ENCODE measurements around the gene IL15RA.
"Not testable (repeated sequence)": the region's sequence is repeated elsewhere in the genome, so short reads cannot be mapped to it uniquely, and the experiment has no call there.

Gene IL15RA

GRCh38 chr10:6006546-6006945 lies 29.2 kb upstream of the IL15RA start:
- no peak for DNase-seq (ENCODE audit: low spot score)

GRCh38 chr10:6005856-6006395 lies 28.6 kb upstream of the IL15RA start:
- DNase-seq (ENCODE audit: low spot score): no peak

GRCh38 chr10:6005161-6005804 lies 27.9 kb upstream of the IL15RA start:
- not testable (repeated sequence) for DNase-seq (ENCODE audit: low spot score)

- DNase-seq (ENCODE audit: low spot score): no peak
These were observed 25.6 kb upstream of the IL15RA start for GRCh38 chr10:6002809-6003510.

DNA sequence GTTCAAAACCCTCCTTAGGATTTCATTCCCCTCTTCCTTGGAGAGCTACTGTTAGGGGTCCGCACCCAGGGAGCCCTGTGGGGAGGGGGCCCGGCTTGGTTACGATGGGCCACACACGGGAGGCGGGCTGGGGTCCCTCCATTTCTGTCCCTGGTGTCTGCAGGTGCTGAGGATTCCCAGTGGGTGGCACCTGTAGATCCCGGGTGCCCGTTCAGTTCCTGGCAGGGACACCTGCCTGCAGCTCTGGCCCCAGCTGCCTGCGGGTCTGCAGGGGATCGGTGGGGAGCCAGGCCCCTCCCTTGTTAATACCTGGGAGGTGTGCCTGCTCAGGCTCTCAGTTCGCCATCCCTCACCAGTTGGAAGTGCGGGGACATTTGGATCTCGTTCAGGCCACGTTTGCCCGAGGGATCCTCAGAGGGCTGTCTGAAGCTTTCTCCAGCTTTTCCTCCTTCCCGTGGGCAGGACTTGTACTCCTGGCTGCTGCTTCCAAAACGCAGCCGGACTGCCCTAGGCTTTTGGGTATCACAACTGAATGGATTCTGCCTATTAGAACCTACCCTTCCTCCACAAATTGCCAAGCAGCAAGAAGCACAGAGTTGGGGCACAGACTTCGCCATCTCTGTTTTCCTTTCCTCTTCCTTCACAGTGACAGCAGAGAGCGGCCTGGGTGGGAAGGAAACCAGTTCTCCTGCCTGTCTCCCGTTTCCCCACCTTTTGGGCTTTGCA lies 22.3 kb upstream of the IL15RA start:
- no peak for DNase-seq (ENCODE audit: low spot score)

- DNase-seq (ENCODE audit: low spot score): no peak
These were observed 19.4 kb upstream of the IL15RA start for GRCh38 chr10:5996696-5997095.

DNA sequence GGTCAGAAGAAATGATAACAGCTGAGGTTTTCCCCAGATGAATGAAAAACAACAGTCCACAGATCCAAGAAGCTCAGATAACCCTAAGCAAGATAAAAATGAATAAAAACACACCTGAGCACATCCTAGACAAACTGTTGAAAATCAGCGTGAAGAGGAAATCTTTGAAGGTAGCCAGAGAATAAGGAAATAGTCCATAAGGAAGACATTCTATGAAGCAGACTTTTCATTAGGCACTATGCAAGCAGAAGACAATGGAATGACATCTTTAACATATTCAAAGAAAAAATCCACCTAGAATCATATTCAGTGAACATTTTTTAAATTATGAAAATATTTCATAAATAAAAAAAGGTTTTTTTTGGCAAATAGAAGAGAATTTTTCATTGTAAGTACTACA lies 15.1 kb upstream of the IL15RA start:
- no peak for DNase-seq (ENCODE audit: low spot score)

- no peak for DNase-seq (ENCODE audit: low spot score)
These were observed 14.4 kb upstream of the IL15RA start for GRCh38 chr10:5991708-5992107.

GRCh38 chr10:5989756-5990155 lies 12.4 kb upstream of the IL15RA start:
- DNase-seq (ENCODE audit: low spot score): no peak

GRCh38 chr10:5988336-5988920 lies 11.1 kb upstream of the IL15RA start:
- no peak for DNase-seq (ENCODE audit: low spot score)

DNA sequence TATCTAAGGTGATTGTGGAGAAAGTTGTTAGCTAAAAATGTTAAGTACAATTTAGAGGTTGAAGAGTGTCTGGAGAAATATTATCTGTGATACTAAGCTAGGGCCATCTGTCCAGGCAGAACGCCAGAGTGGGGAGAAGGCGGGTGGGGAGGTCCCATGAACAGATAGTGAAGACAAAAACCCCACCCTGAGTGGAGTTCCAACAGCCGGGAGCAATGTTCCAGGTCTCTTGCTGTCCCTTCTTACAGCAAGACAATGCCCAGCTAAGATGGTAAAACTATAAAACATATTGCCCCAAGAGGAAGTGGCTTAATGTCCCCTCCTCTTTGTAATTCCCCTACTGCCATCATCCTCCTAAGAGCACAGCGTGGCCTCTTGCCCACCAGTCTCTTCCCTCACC lies 10.4 kb upstream of the IL15RA start:
- no peak for DNase-seq (ENCODE audit: low spot score)

DNA sequence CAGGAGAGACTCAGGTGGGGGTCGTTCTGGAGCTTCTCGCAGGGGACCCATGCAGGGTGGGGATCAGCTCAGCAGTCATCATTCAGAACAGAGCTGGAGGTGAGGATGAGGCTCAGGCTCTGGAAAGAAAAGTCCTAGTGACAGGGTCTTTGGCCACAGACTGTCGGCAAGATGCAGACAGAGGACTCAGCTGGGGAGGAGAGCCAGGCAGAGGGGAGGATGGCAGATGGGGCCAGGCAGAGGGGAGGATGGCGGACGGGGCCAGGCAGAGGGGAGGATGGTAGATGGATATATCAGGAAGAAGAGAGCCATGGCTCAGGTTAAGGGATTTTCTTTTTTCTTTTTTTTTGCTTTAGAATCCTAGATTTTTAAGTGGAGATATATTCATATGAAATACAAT lies 7.7 kb upstream of the IL15RA start:
- no peak for DNase-seq (ENCODE audit: low spot score)

DNA sequence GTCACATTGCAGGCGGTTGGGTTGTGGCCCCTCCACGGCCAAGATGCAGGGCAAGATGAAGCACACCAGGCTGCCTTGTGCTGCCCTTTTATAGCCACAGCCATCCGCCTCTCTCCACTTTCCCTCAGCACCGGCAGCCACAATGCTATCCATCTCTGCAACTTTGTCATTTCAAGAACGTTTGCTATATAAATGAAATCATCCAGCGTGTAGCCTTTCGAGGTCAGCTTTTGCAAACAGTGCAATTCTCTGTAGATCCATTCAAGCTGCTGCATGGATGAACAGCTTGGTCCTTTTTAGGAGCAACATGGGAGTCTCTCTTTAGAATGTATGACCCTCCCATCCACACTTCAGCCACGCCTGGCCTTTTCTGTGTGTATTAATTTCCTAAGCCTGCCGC lies 6.4 kb upstream of the IL15RA start:
- DNase-seq (ENCODE audit: low spot score): no peak

- DNase-seq (ENCODE audit: low spot score): no peak
These were observed 4.2 kb upstream of the IL15RA start for GRCh38 chr10:5981529-5981928.

DNA sequence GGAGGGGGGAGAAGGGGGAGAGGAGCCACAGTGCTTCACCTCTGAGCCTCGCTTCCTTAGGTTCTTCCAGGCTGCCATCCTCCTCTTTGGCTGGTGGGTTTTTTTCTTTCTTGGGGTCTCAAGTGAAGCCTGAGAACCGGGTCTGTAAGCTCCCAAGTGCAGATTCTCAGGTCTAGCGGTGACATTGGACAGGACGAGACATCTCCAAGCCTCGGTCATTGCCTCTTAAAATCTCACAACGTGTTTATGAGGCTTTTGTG lies 817 bp upstream of the IL15RA start:
- no peak for DNase-seq (ENCODE audit: low spot score)

DNA sequence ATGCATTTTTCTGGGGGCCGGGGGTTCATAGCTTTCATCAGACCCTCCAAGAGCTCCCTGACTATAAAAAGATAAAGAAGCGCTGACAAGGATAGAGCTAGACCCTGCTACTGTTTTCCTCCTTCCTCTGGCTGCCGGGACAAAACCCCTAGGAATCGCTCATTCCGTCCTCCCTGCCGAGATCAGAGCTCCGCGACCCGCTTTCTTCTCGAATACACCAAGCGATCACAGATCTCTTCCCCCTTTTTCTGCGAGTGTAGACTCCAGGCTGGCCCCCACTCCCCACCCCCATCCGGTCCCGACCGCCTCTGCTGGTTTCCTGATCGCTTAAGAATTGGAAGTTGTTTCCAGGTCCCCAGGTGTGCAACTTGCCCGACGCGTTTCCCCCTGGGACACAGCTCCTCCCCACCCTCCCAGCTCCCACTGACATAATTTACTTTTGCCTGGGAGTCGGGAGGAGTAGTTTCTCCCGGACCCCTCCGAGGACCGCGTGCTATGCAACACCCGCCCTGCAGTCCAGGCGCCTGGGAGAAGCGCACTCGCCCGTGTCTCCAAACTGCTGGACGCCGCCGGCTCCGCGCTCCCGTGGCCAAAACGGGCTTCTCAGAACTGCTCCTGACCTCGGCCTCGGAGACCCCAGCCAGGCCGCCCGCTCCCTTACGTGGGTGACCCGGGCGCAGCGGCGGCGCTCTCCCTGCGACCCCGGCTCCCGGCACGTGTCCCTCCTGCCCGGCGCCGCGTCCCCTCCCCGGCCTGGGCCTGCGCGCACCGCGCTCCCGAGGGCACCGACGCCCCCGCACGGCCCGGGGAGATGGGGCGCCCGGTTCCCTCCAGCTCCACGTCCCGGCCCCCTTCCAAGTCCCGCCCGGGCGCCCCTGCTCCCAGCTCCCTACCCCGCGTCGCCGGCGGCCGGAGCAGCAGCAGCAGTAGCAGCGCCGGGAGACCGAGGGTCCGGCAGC lies 552 bp downstream of the IL15RA start:
- no peak for DNase-seq (ENCODE audit: low spot score)

DNA sequence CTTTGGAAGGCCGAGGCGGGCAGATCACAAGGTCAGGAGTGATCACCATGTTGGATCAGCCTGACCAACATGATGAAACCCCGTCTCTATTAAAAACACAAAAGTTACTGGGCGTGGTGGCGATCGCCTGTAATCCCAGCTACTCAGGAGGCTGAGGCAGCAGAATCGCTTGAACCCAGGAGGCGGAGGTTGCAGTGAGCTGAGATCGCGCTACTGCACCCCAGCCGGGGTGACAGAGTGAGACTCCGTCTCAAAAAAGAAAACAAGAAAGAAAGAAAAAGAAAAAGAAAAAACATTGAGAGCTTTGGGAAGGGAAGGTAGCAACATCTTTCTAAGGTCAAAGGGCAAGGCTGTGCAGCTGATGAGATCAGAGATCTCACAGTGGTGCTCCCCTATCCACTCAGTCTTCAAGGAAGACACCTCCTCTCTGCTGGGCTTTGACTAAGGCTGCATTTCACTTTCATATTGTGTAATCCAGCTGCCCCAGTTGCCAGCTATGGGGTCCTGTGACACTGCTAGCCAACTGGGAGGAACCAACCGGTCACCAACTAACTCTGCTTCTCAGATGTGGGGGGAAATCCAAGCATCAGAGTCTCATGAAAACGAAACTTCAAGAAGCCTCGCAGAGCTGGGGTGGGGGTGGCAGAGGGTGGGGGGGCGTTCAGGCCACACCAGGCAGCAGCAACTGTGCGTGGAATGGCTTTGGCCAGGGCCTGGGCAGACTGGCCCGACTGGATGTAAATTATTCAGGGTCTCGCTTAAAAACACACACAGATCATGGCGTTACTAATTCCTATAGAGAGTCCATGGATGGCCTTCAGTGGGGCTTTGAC lies 1.5 kb downstream of the IL15RA start:
- peak; percentile 31 for DNase-seq (ENCODE audit: low spot score)

- DNase-seq (ENCODE audit: low spot score): no peak
These were observed 4.3 kb downstream of the IL15RA start for GRCh38 chr10:5973069-5973468.

GRCh38 chr10:5971886-5972285 lies 5.5 kb downstream of the IL15RA start:
- no peak for DNase-seq (ENCODE audit: low spot score)

DNA sequence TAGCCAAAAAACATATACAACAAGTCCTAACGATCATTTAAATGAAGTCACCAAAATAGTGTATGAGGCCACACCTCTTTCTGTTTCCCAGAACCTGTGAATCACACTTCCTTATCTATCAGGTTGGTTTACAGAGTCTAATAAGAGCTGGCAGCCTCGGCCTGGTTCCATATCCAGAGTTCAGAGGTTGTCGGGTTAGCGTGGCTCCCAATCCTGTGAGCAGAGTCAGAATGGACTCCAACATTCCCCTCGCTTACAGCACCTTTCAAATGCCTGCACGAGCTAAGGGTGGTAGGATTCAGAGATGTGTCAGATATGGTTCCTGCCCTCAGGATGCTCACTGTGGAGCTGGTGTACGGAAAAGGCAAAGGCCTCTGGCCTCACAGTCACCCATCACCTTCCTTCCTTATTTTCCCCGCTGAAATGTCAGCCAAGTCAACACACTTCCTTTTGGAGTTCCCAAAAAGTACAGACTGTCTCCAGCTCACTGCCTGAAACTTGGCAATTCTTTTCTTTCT lies 6.0 kb downstream of the IL15RA start:
- no peak for DNase-seq (ENCODE audit: low spot score)

DNA sequence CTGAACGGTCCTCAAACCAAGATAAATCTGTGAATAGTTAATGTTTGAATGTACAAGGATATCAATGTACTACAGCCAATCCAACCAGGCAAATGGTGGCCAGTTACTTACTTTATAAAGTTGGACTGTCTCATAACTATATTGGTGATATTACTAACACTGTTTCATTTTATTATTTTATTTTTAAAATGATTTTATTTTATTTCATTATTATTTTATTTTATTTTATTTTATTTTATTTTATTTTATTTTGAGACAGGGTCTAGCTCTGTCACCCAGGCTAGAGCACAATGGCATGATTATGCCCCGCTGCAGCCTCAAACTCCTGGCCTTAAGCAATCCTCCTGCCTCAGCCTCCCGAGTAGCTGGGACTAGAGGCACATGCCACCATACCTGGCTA lies 6.8 kb downstream of the IL15RA start:
- DNase-seq (ENCODE audit: low spot score): no peak

All from putamen (tissue), 1 donor.